Caco-2 (cell line): ENCODE data around the gene TMPRSS5. TPM values are rescaled to one million over a fixed set of nuclear protein-coding genes. Genes with fewer than 3 reads are reported as not detected.

Experiments used
- BruUV-seq: library from RNA; stranded (reverse); fragments of 400-500 nt; replicated peaks from 2 replicates; lab custom pipeline; 2021; lab: Mats Ljungman, UMichigan
- CTCF ChIA-PET: fragments of 300-600 bp; sonication (Branson Sonifier 250); formaldehyde crosslinking; loops from one replicate; lab custom pipeline; 2022; ENCODE audit warnings: antibody characterized with exemption; lab: Charles Lee
- POLR2A ChIA-PET: fragments of 300-600 bp; sonication (Branson Sonifier 250); formaldehyde crosslinking; loops from one replicate; lab custom pipeline; 2022; ENCODE audit warnings: antibody characterized with exemption; lab: Charles Lee
- DNase-seq, 2 experiments: peaks; one replicate each; pipeline versions ENCODE4 v3.0.0 to v3.0.0-alpha.2; 2020 to 2022
- H3K27me3 ChIP-seq: replicated peaks from 2 replicates; pipeline ENCODE4 v1.6.0; 2011; ENCODE audit warnings: low read length; ENCODE audit not compliant: control insufficient read depth, insufficient read depth
- H3K36me3 ChIP-seq: 2 replicates; pipeline ENCODE4 v1.5.1; 2011; ENCODE audit warnings: low read length; ENCODE audit not compliant: control insufficient read depth, insufficient read depth
- H3K4me1 ChIP-seq: fragments of 250-450 bp; sonication (Bioruptor Pico); 2 replicates; pipeline ENCODE4 v1.5.1; 2020; ENCODE audit warnings: mild to moderate bottlenecking
- H3K4me3 ChIP-seq: 2 replicates; pipeline ENCODE4 v1.5.1; 2011; ENCODE audit warnings: low read depth, mild to moderate bottlenecking, control low read depth, low read length
- H3K9me3 ChIP-seq: fragments of 250-450 bp; sonication (Bioruptor Pico); 2 replicates; pipeline ENCODE4 v1.5.1; 2020; ENCODE audit warnings: mild to moderate bottlenecking, moderate library complexity
- H3K27ac Mint-ChIP-seq: one replicate; pipeline ENCODE4 v1.8.0; 2022; ENCODE audit warnings: mixed read lengths; ENCODE audit not compliant: unreplicated experiment
- H3K27me3 Mint-ChIP-seq: one replicate; pipeline ENCODE4 v1.8.0; 2022; ENCODE audit warnings: mixed read lengths; ENCODE audit not compliant: insufficient read depth, unreplicated experiment
- H3K36me3 Mint-ChIP-seq: one replicate; pipeline ENCODE4 v1.8.0; 2022; ENCODE audit warnings: mild to moderate bottlenecking, mixed read lengths; ENCODE audit not compliant: insufficient read depth, unreplicated experiment
- H3K4me1 Mint-ChIP-seq: one replicate; pipeline ENCODE4 v1.8.0; 2022; ENCODE audit warnings: low read depth, mixed read lengths; ENCODE audit not compliant: unreplicated experiment
- H3K4me3 Mint-ChIP-seq: one replicate; pipeline ENCODE4 v1.8.0; 2022; ENCODE audit warnings: mild to moderate bottlenecking, moderate library complexity, mixed read lengths; ENCODE audit not compliant: unreplicated experiment
- H3K9me3 Mint-ChIP-seq: one replicate; pipeline ENCODE4 v1.8.0; 2022; ENCODE audit warnings: mixed read lengths; ENCODE audit not compliant: unreplicated experiment
- intact Hi-C: fragments of 100-400 bp; cut with micrococcal nuclease; formaldehyde crosslinking; loops from one replicate; pipeline ENCODE4 v1.10.0; 2022; ENCODE audit not compliant: unreplicated experiment
- total RNA-seq: library from RNA; stranded (reverse); gene quantifications from 2 replicates; pipeline ENCODE4 v1.2.3, GENCODE V29; 2022
- TF ChIP-seq, protein P1 (sequence below), 2 experiments: fragments of 200-600 bp in 1 of 2; IDR thresholded peaks; 1 replicate in 1 of 2; 2 replicates in 1 of 2; pipeline versions ENCODE4 v1.5.1 to v1.8.0; 2011 to 2022; ENCODE audit warnings: antibody characterized with exemption in 1 of 2, control low read depth in 1 of 2, inconsistent platforms in 1 of 2, low read depth in 1 of 2, low read length in 1 of 2, mild to moderate bottlenecking in 1 of 2, moderate library complexity in 1 of 2; ENCODE audit not compliant: insufficient read depth in 1 of 2, severe bottlenecking in 1 of 2, unreplicated experiment in 1 of 2

TMPRSS5 gene
- total RNA-seq, 1 experiment from 2014 or later = 2.4 TPM

DNA sequence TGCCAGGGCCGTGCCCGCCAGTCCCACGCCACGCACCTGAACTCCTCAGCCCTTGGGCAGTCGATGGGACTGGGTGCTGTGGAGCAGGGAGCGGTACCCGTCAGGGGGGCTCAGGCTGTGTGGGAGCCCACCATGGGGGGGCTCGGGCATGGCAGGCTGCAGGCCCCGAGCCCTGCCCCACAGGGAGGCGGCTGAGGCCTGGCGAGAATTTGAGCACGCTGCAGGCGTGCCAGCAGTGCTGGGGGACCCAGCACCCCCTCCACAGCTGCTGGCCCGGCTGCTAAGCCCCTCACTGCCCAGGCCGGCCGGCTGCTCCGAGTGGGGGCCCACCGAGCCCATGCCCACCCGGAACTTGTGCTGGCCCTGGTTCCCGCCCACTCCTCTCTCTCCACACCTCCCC, 56.8 kb downstream of the TMPRSS5 start:
- POLR2A ChIA-PET = no interaction called here
- peaks cover 39% of the 10 kb centered on the region for H3K9me3 Mint-ChIP-seq

DNA sequence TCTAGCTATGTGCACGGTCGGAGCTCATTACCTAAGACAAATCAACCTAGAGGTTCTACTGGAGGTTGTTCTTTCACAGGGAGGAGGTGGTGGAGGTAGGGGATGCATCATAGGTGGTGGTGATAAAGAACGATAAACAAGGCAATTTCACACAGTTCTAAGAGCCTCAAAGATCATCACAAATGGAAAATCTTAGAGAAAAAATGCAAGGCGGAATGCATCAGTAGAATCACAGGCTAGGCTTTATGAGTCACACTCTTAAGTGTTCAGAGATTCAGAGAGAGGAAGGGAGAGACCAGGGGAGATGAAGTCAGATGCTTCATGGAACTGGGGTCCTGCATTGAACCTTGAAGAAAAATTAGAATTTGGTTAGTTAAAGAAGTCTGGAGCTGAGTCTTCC, 58.3 kb downstream of the TMPRSS5 start:
- H3K4me1 Mint-ChIP-seq = peaks cover 35% of the 10 kb centered on the region
- no TSS peak for BruUV-seq
- peak overlapping the region; percentile 3 for H3K27ac Mint-ChIP-seq
- ChIA-PET CTCF (no interaction called here), POLR2A (no interaction called here)
- H3K36me3 ChIP-seq = no peaks in the 10 kb centered on the region
- H3K4me3 Mint-ChIP-seq = no peak overlapping the region
- peaks cover 37% of the 10 kb centered on the region for H3K9me3 Mint-ChIP-seq
- H3K27me3 Mint-ChIP-seq = no peaks in the 10 kb centered on the region
- H3K27me3 ChIP-seq = no peaks in the 10 kb centered on the region
- H3K36me3 Mint-ChIP-seq = no peaks in the 10 kb centered on the region
- no peak for DNase-seq
- TF ChIP-seq, protein P1, sequence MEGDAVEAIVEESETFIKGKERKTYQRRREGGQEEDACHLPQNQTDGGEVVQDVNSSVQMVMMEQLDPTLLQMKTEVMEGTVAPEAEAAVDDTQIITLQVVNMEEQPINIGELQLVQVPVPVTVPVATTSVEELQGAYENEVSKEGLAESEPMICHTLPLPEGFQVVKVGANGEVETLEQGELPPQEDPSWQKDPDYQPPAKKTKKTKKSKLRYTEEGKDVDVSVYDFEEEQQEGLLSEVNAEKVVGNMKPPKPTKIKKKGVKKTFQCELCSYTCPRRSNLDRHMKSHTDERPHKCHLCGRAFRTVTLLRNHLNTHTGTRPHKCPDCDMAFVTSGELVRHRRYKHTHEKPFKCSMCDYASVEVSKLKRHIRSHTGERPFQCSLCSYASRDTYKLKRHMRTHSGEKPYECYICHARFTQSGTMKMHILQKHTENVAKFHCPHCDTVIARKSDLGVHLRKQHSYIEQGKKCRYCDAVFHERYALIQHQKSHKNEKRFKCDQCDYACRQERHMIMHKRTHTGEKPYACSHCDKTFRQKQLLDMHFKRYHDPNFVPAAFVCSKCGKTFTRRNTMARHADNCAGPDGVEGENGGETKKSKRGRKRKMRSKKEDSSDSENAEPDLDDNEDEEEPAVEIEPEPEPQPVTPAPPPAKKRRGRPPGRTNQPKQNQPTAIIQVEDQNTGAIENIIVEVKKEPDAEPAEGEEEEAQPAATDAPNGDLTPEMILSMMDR (IDR thresholded peaks at IDR 0.05; ENCODE audit: insufficient read depth in 1 of 2, low read depth in 1 of 2, low read length in 1 of 2, severe bottlenecking in 1 of 2, unreplicated experiment in 1 of 2) = no peak
- H3K9me3 ChIP-seq = peaks cover 28% of the 10 kb centered on the region; the same call in 1 of the 2 replicates
- peaks cover 31% of the 10 kb centered on the region for H3K4me1 ChIP-seq
- no peak overlapping the region for H3K4me3 ChIP-seq
- intact Hi-C loops = no loop called here

More for the DNA sequence above, 56.8 kb downstream of the TMPRSS5 start:
- peaks cover 35% of the 10 kb centered on the region for H3K4me1 Mint-ChIP-seq
- intact Hi-C loops = no loop called here
- no peak overlapping the region for H3K4me3 Mint-ChIP-seq
- no peak overlapping the region for H3K27ac Mint-ChIP-seq
- H3K36me3 Mint-ChIP-seq = no peaks in the 10 kb centered on the region
- DNase-seq = no peak
- Histone ChIP-seq H3K4me3 (no peak overlapping the region), H3K36me3 (no peaks in the 10 kb centered on the region), H3K9me3 (peaks cover 31% of the 10 kb centered on the region; the same call in 1 of the 2 replicates), H3K4me1 (peaks cover 29% of the 10 kb centered on the region), H3K27me3 (no peaks in the 10 kb centered on the region)
- no TSS peak for BruUV-seq
- H3K27me3 Mint-ChIP-seq = no peaks in the 10 kb centered on the region
- TF ChIP-seq, protein P1 (IDR thresholded peaks at IDR 0.05; ENCODE audit: insufficient read depth in 1 of 2, low read depth in 1 of 2, low read length in 1 of 2, severe bottlenecking in 1 of 2, unreplicated experiment in 1 of 2) = no peak
- CTCF ChIA-PET = interaction anchor here (1.7 kb wide), 1 partner anchor 76 kb away, joined by 5 read pairs; no protein-coding TSS in a partner anchor

DNA sequence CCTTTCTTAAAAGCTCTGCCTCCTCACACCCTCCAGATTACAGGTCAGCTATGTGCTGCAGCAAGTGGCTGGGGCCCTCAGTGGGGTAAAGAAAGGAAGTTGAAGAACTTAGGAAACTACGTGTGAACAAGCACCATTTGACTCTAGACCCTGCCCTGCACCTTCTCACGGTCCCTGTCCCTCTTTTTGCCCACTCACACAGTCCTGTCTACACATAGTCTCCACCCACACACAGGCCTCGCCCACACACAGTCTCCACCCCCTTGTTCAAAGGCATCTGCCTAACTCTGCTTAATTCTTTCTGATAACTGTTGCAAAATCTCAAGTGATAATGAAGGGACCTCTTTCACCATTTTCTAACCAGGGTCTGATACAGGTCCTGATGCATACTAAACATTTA, 59.0 kb downstream of the TMPRSS5 start:
- Mint-ChIP-seq H3K36me3 (no peaks in the 10 kb centered on the region), H3K27me3 (no peaks in the 10 kb centered on the region), H3K4me3 (no peak overlapping the region), H3K27ac (peak overlapping the region; percentile 74), H3K9me3 (peaks cover 29% of the 10 kb centered on the region), H3K4me1 (peaks cover 35% of the 10 kb centered on the region)
- TF ChIP-seq, protein P1 (IDR thresholded peaks at IDR 0.05; ENCODE audit: insufficient read depth in 1 of 2, low read depth in 1 of 2, low read length in 1 of 2, severe bottlenecking in 1 of 2, unreplicated experiment in 1 of 2) = no peak
- no peaks in the 10 kb centered on the region for H3K36me3 ChIP-seq
- no TSS peak for BruUV-seq
- H3K4me1 ChIP-seq = peaks cover 31% of the 10 kb centered on the region
- ChIA-PET CTCF (no interaction called here), POLR2A (no interaction called here)
- intact Hi-C loops = no loop called here
- no peaks in the 10 kb centered on the region for H3K27me3 ChIP-seq
- DNase-seq = peak in 1 of 2 experiments; percentile 51
- H3K9me3 ChIP-seq = peaks cover 27% of the 10 kb centered on the region; the same call in 1 of the 2 replicates
- no peak overlapping the region for H3K4me3 ChIP-seq
